GM21717 (cell line): ENCODE data around the gene SETD6.

Experiments
- ATAC-seq: cut with Tn5 transposase; IDR thresholded peaks from one replicate; pipeline ENCODE4 v1.9.1; 2021; ENCODE audit warnings: mild to moderate bottlenecking, moderate library complexity; ENCODE audit not compliant: unreplicated experiment

The SETD6 gene

GRCh38 chr16:58507963-58508670 is 7.2 kb upstream of the SETD6 start:
- no peak for ATAC-seq

DNA sequence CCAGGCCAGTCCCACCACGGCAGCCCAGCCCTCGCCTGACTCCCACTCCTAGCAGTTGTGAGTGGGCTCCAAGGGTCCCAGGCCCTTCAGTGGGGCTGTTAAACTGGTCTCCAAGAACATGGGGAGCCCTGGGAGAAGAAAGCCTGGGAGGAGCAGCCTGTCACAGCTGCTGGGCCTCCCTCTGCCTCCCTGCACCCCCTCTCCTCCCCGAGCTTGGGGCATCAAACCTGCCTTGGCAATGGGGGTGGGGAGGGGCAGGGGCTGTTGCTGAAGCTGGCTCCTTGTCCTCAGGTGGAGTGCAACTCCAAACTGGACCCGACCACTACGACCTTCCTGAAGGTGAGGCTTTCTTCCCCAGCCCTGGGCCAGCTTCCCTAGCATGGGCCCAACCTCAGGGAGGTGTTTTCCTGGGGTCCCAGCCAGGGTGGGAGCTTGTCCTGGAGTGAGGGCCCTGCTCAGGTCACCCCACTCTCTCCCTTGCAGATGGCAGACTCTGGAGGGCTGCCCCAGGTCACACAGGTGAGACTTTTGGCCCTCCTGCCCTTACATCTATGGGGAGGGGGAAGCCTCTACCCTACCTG is 6.6 kb upstream of the SETD6 start:
- ATAC-seq: no peak

- ATAC-seq: no peak
These were observed 5.8 kb upstream of the SETD6 start for GRCh38 chr16:58509256-58510096.

DNA sequence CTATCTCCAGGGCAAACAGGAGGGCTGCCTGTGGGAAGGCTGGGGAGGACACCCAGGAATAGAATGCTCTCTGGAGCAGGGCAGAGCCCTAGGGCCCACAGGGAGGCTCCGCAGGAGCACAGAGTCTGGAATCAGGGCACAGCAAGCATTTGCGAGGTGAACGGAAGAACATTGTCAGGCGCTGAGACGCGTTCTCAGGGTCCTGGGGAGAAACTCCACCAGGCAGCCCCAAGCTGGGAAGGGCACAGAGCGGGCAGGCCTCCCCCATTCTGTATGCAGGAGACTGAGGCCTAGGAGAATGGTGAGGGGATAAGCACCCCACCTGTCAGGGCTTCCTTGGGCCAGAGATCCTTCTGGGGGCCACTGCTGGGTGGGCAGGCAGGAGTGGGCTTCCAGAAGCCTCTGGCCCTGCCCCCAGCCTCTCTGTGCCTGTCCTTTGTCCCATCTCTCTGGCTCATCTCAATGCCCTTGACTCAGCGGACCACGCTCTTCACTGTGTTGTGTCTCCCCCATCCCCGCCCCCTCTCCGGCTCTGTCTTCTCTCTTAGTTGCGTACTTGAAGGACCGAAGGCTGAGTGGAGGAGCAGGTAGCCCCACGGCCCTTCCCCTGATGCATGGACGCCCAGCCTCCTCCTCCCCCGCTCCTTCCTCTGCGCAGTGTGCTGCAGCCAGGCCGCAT is 5.1 kb upstream of the SETD6 start:
- no peak for ATAC-seq

DNA sequence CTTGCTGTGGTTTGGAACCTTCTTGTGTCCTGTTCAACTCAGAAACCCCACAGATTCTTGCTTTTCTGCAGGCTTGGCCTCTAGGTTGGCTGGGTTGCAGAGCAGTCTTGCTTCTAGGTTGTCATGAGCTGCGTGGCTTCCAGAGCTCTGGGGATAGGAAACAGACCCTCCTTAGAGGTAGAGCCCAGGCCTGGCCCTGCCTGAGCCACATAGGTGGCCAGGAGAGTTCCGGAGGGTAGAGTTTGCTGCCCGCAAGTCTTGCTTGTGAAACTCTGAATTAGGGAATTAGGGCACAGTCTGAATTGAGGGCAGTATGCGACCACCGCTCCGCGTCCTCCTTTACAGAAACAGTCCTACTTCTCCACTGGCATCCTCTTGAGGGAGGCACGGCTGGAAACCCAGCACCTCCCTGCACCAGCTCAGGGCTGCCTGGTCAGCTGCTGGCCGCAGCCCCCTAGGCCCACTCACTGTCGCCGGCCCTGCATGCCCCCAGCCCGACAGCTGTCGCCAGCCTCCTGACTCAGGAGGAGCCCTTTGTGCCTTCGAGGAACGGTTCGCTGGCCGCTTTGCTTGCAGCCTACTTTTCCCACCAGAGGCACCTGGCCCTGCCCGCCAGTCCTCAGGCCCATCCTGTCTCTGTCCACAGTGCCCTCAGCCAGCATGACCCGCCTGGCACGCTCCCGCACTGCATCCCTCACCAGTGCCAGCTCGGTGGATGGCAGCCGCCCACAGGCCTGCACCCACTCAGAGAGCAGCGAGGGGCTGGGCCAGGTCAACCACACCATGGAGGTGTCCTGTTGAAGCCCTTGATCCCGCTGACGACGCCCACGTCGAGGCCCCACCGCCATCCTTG is 4.3 kb upstream of the SETD6 start:
- no peak for ATAC-seq

- peak; percentile 41 for ATAC-seq
These were observed 3.1 kb upstream of the SETD6 start for GRCh38 chr16:58511933-58512815.

- no peak for ATAC-seq
These were observed 1.4 kb upstream of the SETD6 start for GRCh38 chr16:58513874-58514273.

DNA sequence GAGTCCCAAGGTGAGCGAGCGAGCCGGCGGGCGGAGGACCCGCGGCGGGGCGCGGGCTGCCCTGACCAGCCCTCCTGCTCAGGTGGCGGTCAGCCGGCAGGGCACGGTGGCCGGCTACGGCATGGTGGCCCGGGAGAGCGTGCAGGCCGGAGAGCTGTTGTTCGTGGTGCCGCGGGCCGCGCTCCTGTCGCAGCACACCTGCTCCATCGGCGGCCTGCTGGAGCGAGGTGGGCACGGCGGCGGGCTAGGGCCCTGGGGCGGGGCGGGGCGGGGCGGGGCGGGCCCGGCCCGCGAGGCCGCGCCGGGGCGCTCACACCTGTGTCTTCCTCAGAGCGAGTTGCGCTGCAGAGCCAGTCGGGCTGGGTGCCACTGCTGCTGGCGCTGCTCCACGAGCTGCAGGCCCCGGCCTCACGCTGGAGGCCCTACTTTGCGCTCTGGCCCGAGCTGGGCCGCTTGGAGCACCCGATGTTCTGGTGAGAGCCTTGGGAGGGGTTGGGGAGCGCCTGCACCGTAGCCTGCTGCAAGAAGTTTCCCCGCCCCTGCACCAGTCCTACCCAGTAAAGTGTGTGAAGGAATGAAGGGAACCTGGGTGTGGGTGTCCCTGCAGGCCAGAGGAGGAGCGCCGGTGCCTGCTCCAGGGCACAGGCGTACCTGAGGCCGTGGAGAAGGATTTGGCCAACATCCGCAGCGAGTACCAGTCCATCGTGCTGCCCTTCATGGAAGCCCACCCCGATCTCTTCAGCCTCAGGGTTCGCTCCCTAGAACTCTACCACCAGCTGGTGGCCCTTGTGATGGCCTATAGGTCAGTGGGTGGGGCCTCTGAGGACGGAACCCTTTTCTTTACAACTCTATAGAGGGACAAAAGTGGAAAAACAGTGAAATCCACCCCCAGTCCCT is 802 bp downstream of the SETD6 start:
- ATAC-seq: peak; percentile 37

- no peak for ATAC-seq
These were observed 1.4 kb downstream of the SETD6 start for GRCh38 chr16:58516768-58517107.

GRCh38 chr16:58518083-58518979 is 3.0 kb downstream of the SETD6 start:
- peak; percentile 45 for ATAC-seq

- no peak for ATAC-seq
These were observed 3.7 kb downstream of the SETD6 start for GRCh38 chr16:58518980-58519368.

DNA sequence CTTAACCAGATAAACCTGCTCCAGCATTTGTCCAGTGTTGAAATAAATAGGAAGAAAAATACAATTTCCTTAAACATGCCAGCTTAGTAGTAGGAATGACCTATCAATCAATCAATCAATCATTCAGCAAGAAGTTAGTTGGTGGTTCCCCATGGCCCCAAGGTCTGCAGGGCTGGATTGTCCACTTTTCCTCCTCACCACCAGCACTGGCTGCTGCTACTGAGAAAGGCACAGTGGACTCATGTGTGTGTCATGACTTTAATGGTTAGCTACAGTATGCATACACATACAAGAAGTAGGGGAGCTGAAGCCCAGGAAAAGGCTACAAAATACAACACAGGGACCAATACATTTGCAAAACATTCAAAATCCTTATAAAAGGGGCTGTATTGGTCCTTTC is 4.4 kb downstream of the SETD6 start:
- no peak for ATAC-seq

DNA sequence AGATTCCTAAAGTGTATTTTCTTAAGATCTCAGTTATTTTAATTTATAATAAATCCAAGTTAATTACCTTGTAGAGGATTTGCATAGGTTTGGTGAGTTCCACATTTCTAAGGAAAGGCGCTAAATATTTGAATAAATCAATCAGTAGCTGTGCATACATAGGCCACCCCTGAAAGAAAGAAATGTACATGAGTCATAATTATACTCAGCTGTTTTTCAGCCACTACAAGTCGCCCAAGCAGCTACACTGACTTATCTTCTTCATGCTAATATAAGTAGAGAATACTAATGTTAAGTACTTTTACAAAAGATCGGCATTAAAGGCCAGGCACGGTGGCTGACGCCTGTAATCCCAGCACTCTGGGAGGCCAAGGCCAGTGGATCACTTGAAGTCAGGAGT is 14.9 kb downstream of the SETD6 start:
- ATAC-seq: no peak

GRCh38 chr16:58532414-58532813 is 17.1 kb downstream of the SETD6 start:
- ATAC-seq: no peak

GRCh38 chr16:58533751-58534470 is 18.6 kb downstream of the SETD6 start:
- ATAC-seq: no peak

- no peak for ATAC-seq
These were observed 19.8 kb downstream of the SETD6 start for GRCh38 chr16:58535100-58535499.

GRCh38 chr16:58536278-58536677 is 21.0 kb downstream of the SETD6 start:
- ATAC-seq: no peak
